K562 (cell line): ENCODE data around the gene SPIB. TPM values are rescaled to one million over a fixed set of nuclear protein-coding genes. Genes with fewer than 3 reads are reported as not detected.

ENCODE experiments used
- JUND ChIP-seq, 2 experiments: IDR thresholded peaks; 2 replicates in 1 of 2; 3 replicates in 1 of 2; pipeline ENCODE4 v1.6.1; 2011; ENCODE audit warnings: borderline replicate concordance in 2 of 2, low read depth in 2 of 2, low read length in 2 of 2, improper control_type of control experiment in 1 of 2, missing biosample characterization in 1 of 2, missing genetic modification characterization in 1 of 2, missing genetic modification reagents in 1 of 2
- KLF13 ChIP-seq: fragments of 450-650 bp; IDR thresholded peaks from 2 replicates; pipeline ENCODE4 v1.6.1; 2016; ENCODE audit warnings: missing genetic modification characterization, low read depth, mild to moderate bottlenecking, missing compliant biosample characterization, moderate library complexity, borderline replicate concordance
- LARP7 ChIP-seq: fragments of 450-650 bp; IDR thresholded peaks from 2 replicates; pipeline ENCODE4 v1.6.1; 2016
- MAFK ChIP-seq: IDR thresholded peaks from 2 replicates; pipeline ENCODE4 v1.6.1; 2011; ENCODE audit warnings: low read length, improper control_type of control experiment
- MCM2 ChIP-seq: fragments of 450-650 bp; IDR thresholded peaks from 2 replicates; pipeline ENCODE4 v1.6.1; 2017; ENCODE audit warnings: low read depth, mild to moderate bottlenecking
- MYC ChIP-seq, 2 experiments: fragments of 250-450 bp in 1 of 2; sonication (Bioruptor Pico) in 1 of 2; IDR thresholded peaks; 2 replicates each; pipeline versions ENCODE4 v1.5.1 to v1.6.1; 2012 to 2021; ENCODE audit warnings: low read depth in 2 of 2, borderline replicate concordance in 1 of 2, improper control_type of control experiment in 1 of 2, low read length in 1 of 2, mild to moderate bottlenecking in 1 of 2, moderate library complexity in 1 of 2
- NR3C1 ChIP-seq: sonication (generic); formaldehyde crosslinking; IDR thresholded peaks from 2 replicates; pipeline ENCODE4 v1.8.1; 2022; ENCODE audit warnings: missing genetic modification reagents
- POLR2AphosphoS2 ChIP-seq: IDR thresholded peaks from 2 replicates; pipeline ENCODE4 v1.6.1; 2012; ENCODE audit warnings: low read length, improper control_type of control experiment
- RBFOX2 ChIP-seq: fragments of 200-400 bp; formaldehyde crosslinking; IDR thresholded peaks from 2 replicates; pipeline ENCODE4 v1.6.1; 2017; ENCODE audit warnings: low read depth, mild to moderate bottlenecking, low read length, moderate library complexity
- RBM39 ChIP-seq: fragments of 200-400 bp; formaldehyde crosslinking; optimal IDR thresholded peaks from 2 replicates; pipeline ENCODE3; 2018; ENCODE audit warnings: low read depth, low read length
- SMARCB1 ChIP-seq: IDR thresholded peaks from 2 replicates; pipeline ENCODE4 v1.6.1; 2011; ENCODE audit warnings: improper control_type of control experiment, low read depth; ENCODE audit not compliant: insufficient read length
- STAT5B ChIP-seq: fragments of 250-450 bp; sonication (Bioruptor Pico); IDR thresholded peaks from 2 replicates; pipeline ENCODE4 v1.8.0; 2021; ENCODE audit warnings: mild to moderate bottlenecking, inconsistent platforms
- ZBED1 ChIP-seq: IDR thresholded peaks from 2 replicates; pipeline ENCODE4 v1.6.1; 2014
- ZKSCAN1 ChIP-seq: fragments of 150-350 bp; IDR thresholded peaks from 2 replicates; pipeline ENCODE4 v1.6.1; 2016; ENCODE audit warnings: low read depth, low read length
- ZNF41 ChIP-seq: fragments of 250-450 bp; sonication (Bioruptor Pico); conservative IDR thresholded peaks from 2 replicates; pipeline ENCODE4 v1.4.0; 2020; ENCODE audit warnings: mild to moderate bottlenecking
- ZNF57 ChIP-seq: fragments of 450-650 bp; formaldehyde crosslinking; IDR thresholded peaks from 2 replicates; pipeline ENCODE4 v1.4.0; 2020; ENCODE audit warnings: mild to moderate bottlenecking, moderate library complexity
- ZNF75A ChIP-seq: fragments of 450-650 bp; formaldehyde crosslinking; IDR thresholded peaks from 2 replicates; pipeline ENCODE4 v1.4.0; 2020; ENCODE audit warnings: mild to moderate bottlenecking
- polyA plus RNA-seq, 8 experiments: library from polyadenylated mRNA; depleted of rRNA in 4 of 8; stranded (reverse) in 5 of 8; unstranded in 3 of 8; fragments of >200 nt; fragmentation: Nextera tagmentation in 2 of 8; fragmentation: Illumina TruSeq in 1 of 8; extraction: Ambion mirVana in 2 of 8; extraction: Trizol in 1 of 8; gene quantifications; 2 replicates each; pipeline versions ENCODE4 v1.2.1 to v1.2.3, GENCODE V29; 2011 to 2014; ENCODE audit warnings: inconsistent platforms in 1 of 8, missing spikeins in 1 of 8
- total RNA-seq, 7 experiments: library from RNA; depleted of rRNA in 6 of 7; stranded (reverse); fragments of >200 nt in 6 of 7; fragmentation: Illumina TruSeq in 2 of 7; extraction: Trizol in 2 of 7; gene quantifications; 2 replicates each; pipeline versions ENCODE4 v1.2.1 to v1.2.3, GENCODE V29; 2011 to 2021; ENCODE audit warnings: low replicate concordance in 1 of 7
- TF ChIP-seq, protein P1 (sequence below), 2 experiments: fragments of 200-800 bp in 1 of 2; sonication (Bioruptor generic) in 1 of 2; sonication (generic) in 1 of 2; formaldehyde crosslinking in 1 of 2; IDR thresholded peaks in 1 of 2; conservative IDR thresholded peaks in 1 of 2; 2 replicates each; pipeline versions ENCODE4 v1.5.0 to v1.6.1; 2016 to 2020; ENCODE audit warnings: missing compliant biosample characterization in 1 of 2, missing genetic modification characterization in 1 of 2, missing genetic modification reagents in 1 of 2
- TF ChIP-seq, protein P2 (sequence below): fragments of 200-800 bp; sonication (Bioruptor generic); IDR thresholded peaks from 2 replicates; pipeline ENCODE4 v1.6.1; 2017; ENCODE audit warnings: missing genetic modification characterization, missing compliant biosample characterization
- TF ChIP-seq, protein P3 (sequence below), 2 experiments: IDR thresholded peaks in 1 of 2; conservative IDR thresholded peaks in 1 of 2; 2 replicates each; pipeline ENCODE4 v1.6.1; 2016; ENCODE audit warnings: low read depth in 2 of 2, mild to moderate bottlenecking in 1 of 2, missing compliant biosample characterization in 1 of 2, missing genetic modification characterization in 1 of 2, moderate library complexity in 1 of 2
- TF ChIP-seq, protein P4 (sequence below): fragments of 250-450 bp; sonication (Bioruptor Pico); IDR thresholded peaks from 2 replicates; pipeline ENCODE4 v1.6.1; 2021; ENCODE audit warnings: mild to moderate bottlenecking

SPIB gene
- total and polyA plus RNA-seq, 9 of the 15 experiments (the other 6 are each of a cell fraction or from before 2014, with no cell fraction given), result 0.06 to 1.0 (median 0.43) TPM; not detected in 1

DNA sequence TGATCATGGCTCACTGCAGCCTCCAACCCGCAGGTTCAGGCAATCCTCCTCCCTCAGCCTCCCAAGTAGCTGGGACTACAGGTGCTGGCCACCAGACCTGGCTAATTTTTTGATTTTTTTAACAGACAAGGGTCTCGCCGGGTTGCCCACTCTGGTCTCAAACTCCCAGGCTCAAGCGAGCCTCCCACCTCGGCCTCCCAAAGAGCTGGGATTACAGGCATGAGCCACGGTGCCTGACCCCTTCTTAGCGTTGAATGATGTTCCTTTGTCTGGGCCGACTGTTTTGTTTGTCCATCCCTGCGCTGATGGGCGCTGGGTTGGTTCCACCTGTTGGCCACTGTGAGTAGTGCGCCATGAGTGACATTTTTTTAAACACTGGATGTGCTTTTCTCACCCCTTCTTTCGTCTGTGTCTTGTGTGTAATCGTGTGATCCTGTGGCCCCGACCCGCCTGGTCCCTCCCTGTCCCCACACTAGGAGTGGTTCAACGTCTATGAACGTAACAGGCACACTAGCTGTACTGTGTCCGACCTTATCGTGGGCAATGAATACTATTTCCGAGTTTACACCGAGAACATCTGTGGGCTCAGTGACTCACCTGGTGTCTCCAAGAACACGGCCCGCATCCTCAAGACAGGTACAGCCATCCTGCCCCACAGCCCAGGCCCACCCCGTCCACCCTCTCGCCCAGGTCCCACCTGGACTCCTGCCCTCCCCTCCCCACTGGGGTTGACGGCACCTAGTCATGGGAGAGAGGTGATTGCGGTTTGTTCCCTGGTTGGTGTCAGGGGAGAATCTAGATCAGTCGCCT, 42.5 kb downstream of the SPIB start (continued):
- TF ChIP-seq NR3C1, result no peak
- TF ChIP-seq ZKSCAN1, result no peak
- no peak for TF ChIP-seq ZNF57 (CRISPR knock-in tag)
- peak; percentile 41 for TF ChIP-seq MYC (IDR thresholded peaks at IDR 0.05; ENCODE audit: low read depth, low read length)
- TF ChIP-seq MYC (CRISPR knock-in tag; IDR thresholded peaks at IDR 0.05; ENCODE audit: borderline replicate concordance, low read depth), result no peak
- no peak for TF ChIP-seq ZBED1
- TF ChIP-seq ZNF75A (CRISPR knock-in tag), result no peak
- TF ChIP-seq ZNF41 (CRISPR knock-in tag), result no peak
- TF ChIP-seq RBFOX2, result no peak
- no peak for TF ChIP-seq MAFK
- no peak for TF ChIP-seq RBM39
- TF ChIP-seq KLF13 (tag), result no peak
- TF ChIP-seq JUND (IDR thresholded peaks at IDR 0.05; ENCODE audit: borderline replicate concordance, low read depth, low read length), result peak; percentile 47; the same call in 1 of the 2 replicates
- TF ChIP-seq JUND (tag; IDR thresholded peaks at IDR 0.05; ENCODE audit: borderline replicate concordance, low read depth, low read length), result peak; percentile 35; the same call in 1 of the 3 replicates
- no peak for TF ChIP-seq MCM2
- TF ChIP-seq, protein P1, sequence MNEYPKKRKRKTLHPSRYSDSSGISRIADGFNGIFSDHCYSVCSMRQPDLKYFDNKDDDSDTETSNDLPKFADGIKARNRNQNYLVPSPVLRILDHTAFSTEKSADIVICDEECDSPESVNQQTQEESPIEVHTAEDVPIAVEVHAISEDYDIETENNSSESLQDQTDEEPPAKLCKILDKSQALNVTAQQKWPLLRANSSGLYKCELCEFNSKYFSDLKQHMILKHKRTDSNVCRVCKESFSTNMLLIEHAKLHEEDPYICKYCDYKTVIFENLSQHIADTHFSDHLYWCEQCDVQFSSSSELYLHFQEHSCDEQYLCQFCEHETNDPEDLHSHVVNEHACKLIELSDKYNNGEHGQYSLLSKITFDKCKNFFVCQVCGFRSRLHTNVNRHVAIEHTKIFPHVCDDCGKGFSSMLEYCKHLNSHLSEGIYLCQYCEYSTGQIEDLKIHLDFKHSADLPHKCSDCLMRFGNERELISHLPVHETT (CRISPR knock-in tag; conservative IDR thresholded peaks at IDR 0.05 in 1 of 2, IDR thresholded peaks at IDR 0.05 in 1 of 2), result no peak
- TF ChIP-seq, protein P2, sequence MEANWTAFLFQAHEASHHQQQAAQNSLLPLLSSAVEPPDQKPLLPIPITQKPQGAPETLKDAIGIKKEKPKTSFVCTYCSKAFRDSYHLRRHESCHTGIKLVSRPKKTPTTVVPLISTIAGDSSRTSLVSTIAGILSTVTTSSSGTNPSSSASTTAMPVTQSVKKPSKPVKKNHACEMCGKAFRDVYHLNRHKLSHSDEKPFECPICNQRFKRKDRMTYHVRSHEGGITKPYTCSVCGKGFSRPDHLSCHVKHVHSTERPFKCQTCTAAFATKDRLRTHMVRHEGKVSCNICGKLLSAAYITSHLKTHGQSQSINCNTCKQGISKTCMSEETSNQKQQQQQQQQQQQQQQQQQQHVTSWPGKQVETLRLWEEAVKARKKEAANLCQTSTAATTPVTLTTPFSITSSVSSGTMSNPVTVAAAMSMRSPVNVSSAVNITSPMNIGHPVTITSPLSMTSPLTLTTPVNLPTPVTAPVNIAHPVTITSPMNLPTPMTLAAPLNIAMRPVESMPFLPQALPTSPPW (CRISPR knock-in tag), result no peak
- no peak for TF ChIP-seq SMARCB1
- no peak for TF ChIP-seq STAT5B
- TF ChIP-seq, protein P3, sequence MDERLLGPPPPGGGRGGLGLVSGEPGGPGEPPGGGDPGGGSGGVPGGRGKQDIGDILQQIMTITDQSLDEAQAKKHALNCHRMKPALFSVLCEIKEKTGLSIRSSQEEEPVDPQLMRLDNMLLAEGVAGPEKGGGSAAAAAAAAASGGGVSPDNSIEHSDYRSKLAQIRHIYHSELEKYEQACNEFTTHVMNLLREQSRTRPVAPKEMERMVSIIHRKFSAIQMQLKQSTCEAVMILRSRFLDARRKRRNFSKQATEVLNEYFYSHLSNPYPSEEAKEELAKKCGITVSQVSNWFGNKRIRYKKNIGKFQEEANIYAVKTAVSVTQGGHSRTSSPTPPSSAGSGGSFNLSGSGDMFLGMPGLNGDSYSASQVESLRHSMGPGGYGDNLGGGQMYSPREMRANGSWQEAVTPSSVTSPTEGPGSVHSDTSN (CRISPR knock-in tag; IDR thresholded peaks at IDR 0.05; ENCODE audit: low read depth), result no peak
- TF ChIP-seq, protein P3 (tag; conservative IDR thresholded peaks at IDR 0.05; ENCODE audit: low read depth), result peak; percentile 56
- TF ChIP-seq, protein P4, sequence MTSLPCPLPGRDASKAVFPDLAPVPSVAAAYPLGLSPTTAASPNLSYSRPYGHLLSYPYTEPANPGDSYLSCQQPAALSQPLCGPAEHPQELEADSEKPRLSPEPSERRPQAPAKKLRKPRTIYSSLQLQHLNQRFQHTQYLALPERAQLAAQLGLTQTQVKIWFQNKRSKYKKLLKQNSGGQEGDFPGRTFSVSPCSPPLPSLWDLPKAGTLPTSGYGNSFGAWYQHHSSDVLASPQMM, result no peak
- no peak for TF ChIP-seq LARP7
- no peak for TF ChIP-seq POLR2AphosphoS2
